Suprapubic skin (tissue), 4 donors: ENCODE measurements around the gene LRRC47.

Source experiments
- CTCF ChIP-seq, 2 donors: fragments of 200-600 bp in 1 of 2; fragments of 450-650 bp in 1 of 2; sonication (generic) in 1 of 2; IDR thresholded peaks; one replicate each; pipeline ENCODE4 v1.5.1; 2016 to 2019; ENCODE audit warnings: antibody characterized with exemption in 2 of 2, mild to moderate bottlenecking in 1 of 2, moderate library complexity in 1 of 2
- POLR2A ChIP-seq, 2 donors: fragments of 450-650 bp; IDR thresholded peaks; one replicate each; pipeline ENCODE4 v1.6.1; 2017; ENCODE audit warnings: antibody characterized with exemption in 2 of 2, mild to moderate bottlenecking in 2 of 2, moderate library complexity in 2 of 2
- POLR2AphosphoS5 ChIP-seq, 3 donors: sonication (generic); formaldehyde crosslinking; IDR thresholded peaks; one replicate each; pipeline ENCODE4 v1.6.1; 2017; ENCODE audit warnings: antibody characterized with exemption in 3 of 3

- TF ChIP-seq POLR2A (IDR thresholded peaks at IDR 0.05) (no peak), CTCF (IDR thresholded peaks at IDR 0.05) (no peak), POLR2AphosphoS5 (IDR thresholded peaks at IDR 0.05) (no peak)
Measured at GRCh38 chr1:3788756-3789420, 7.4 kb downstream of the LRRC47 start.
